Uterus (tissue), 4 donors: Measurements from ENCODE around the gene FBLN2. TPM values are rescaled to one million over a fixed set of nuclear protein-coding genes. Genes with fewer than 3 reads are reported as not detected.

ENCODE experiments used
- DNase-seq, 2 donors: peaks; one replicate each; pipeline ENCODE4 v3.0.0-alpha.2; 2019 to 2020
- H3K27ac ChIP-seq, 2 donors: fragments of 200-600 bp; sonication (generic); 1 replicate in 1 of 2; 2 replicates in 1 of 2; pipeline ENCODE4 v1.5.1; 2016 to 2018
- H3K27me3 ChIP-seq, 2 donors: fragments of 200-600 bp; sonication (generic); one replicate each; pipeline ENCODE4 v1.5.1; 2018 to 2019; ENCODE audit warnings: control low read depth in 1 of 2
- H3K36me3 ChIP-seq, 2 donors: fragments of 200-600 bp; sonication (generic); one replicate each; pipeline ENCODE4 v1.5.1; 2019; ENCODE audit warnings: control low read depth in 1 of 2
- H3K4me1 ChIP-seq, 2 donors: fragments of 200-600 bp; sonication (generic); one replicate each; pipeline ENCODE4 v1.5.1; 2018 to 2019; ENCODE audit warnings: control low read depth in 1 of 2
- H3K4me3 ChIP-seq, 2 donors: fragments of 200-600 bp; sonication (generic); 1 replicate in 1 of 2; 2 replicates in 1 of 2; pipeline ENCODE4 v1.5.1; 2018 to 2019; ENCODE audit warnings: mild to moderate bottlenecking in 1 of 2
- H3K9me3 ChIP-seq, 2 donors: fragments of 200-600 bp; sonication (generic); one replicate each; pipeline ENCODE4 v1.5.1; 2019; ENCODE audit warnings: control low read depth in 1 of 2
- POLR2A ChIP-seq, 2 donors: fragments of 450-650 bp; IDR thresholded peaks; one replicate each; pipeline ENCODE4 v1.6.1; 2016; ENCODE audit warnings: antibody characterized with exemption in 2 of 2, mild to moderate bottlenecking in 1 of 2, moderate library complexity in 1 of 2
- intact Hi-C: fragments of 100-400 bp; cut with DNase I; formaldehyde crosslinking; loops from one replicate; pipeline ENCODE4 v1.15.1; 2023; ENCODE audit warnings: low total_unique reads
- total RNA-seq, 4 donors: library from RNA; depleted of rRNA in 3 of 4; stranded (reverse); fragments of >200 nt in 3 of 4; gene quantifications; one replicate each; pipeline versions ENCODE4 v1.1.0 to v1.2.4, GENCODE V29; 2014 to 2023
- TF ChIP-seq, protein P1 (sequence below), 4 experiments: fragments of 200-600 bp in 2 of 4; fragments of 450-650 bp in 2 of 4; sonication (generic) in 2 of 4; IDR thresholded peaks; one replicate each; pipeline ENCODE4 v1.5.1; 2016 to 2019; ENCODE audit warnings: antibody characterized with exemption in 4 of 4, mild to moderate bottlenecking in 2 of 4, moderate library complexity in 1 of 4
- donor health status: DM: yes; HTN: yes; CAD: no.

Gene FBLN2
- total RNA-seq, 4 donors from 2014 or later = 39.2 to 217 (median 48.6) TPM

DNA sequence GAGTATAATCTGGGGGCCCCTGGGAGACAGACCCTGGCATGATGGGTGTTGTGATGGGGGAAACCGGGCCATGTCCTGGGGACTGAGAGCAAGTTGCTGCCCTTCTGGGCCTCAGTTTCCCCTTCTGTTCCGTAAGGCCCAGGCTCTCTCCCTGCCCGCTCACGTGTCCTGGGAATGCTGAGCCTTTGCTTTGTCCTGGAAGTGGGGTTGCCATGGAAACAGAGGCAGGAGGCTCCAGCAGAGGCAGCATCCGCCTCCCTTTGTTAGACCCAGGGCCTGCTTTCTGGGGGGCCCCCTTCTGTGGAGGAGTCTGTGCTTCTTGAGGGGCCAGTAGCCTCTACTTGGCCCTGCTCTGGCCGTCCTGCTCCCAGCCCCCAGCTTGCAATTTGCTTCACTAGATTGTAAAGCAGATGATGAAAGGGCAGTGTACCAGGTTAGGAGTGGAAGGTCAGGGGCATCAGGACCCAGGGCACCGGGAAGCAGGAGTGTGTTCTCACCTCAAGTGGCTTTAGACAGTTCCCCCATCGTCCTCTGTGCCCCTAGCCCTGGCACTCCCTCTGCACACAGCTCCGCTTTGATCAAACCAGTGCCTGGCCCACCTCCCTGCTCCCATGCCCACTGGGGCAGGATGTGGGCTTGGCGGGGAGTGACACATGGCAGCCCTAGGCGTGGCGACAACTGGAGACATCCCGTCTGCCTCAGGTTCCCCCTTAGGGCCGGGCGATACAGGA is 105.6 kb downstream of the FBLN2 start:
- no peak overlapping the region for H3K27ac ChIP-seq
- intact Hi-C loops = no loop called here

DNA sequence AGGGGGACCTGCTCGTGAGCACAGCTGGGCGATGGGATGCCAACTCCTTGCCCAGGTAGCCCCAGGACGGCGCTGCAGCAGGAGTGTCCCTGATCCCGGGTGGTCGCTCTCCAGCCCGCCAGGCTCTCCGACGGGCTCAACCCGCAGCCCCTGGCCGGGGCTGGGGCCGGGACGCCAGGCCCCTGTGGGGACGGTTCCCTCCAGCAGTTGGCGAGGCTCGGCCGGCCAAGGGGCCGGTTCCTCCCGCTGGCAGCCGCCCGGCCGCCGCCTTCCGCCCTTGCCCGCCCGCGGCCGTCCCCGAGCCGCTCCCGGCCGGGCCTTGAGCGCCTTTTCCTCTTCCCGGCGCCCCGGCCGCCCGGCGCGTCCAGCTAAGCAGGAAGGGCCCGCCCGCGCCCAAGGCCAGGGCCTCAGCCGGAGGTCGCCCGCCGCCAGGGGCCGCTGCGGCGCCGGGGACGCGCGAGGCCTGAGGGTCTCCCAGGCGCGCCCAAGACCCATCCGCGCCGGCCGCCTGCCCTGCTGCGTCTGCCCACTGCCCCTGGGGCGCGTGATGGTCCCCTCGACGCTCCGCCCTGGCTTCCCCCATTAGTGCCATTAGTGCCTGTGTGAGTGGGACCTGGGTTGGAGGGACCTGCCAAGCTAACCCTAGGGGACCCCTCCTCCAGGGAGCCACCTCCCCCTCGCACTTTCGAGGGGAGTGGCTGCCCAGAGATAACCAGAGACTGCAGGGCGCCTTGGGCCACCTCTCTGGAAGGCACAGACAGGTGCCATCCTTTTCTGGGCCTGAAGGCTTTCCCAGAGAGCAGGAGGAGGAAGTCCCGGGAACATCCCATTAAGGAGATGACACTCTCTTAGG is 106.4 kb downstream of the FBLN2 start:
- H3K27ac ChIP-seq = no peak overlapping the region
- H3K4me3 ChIP-seq = no peak overlapping the region
- intact Hi-C loops = no loop called here
- H3K27me3 ChIP-seq = no peaks in the 10 kb centered on the region
- no peaks in the 10 kb centered on the region for H3K9me3 ChIP-seq
- DNase-seq = no peak
- TF ChIP-seq POLR2A (IDR thresholded peaks at IDR 0.05) = no peak
- TF ChIP-seq, protein P1, sequence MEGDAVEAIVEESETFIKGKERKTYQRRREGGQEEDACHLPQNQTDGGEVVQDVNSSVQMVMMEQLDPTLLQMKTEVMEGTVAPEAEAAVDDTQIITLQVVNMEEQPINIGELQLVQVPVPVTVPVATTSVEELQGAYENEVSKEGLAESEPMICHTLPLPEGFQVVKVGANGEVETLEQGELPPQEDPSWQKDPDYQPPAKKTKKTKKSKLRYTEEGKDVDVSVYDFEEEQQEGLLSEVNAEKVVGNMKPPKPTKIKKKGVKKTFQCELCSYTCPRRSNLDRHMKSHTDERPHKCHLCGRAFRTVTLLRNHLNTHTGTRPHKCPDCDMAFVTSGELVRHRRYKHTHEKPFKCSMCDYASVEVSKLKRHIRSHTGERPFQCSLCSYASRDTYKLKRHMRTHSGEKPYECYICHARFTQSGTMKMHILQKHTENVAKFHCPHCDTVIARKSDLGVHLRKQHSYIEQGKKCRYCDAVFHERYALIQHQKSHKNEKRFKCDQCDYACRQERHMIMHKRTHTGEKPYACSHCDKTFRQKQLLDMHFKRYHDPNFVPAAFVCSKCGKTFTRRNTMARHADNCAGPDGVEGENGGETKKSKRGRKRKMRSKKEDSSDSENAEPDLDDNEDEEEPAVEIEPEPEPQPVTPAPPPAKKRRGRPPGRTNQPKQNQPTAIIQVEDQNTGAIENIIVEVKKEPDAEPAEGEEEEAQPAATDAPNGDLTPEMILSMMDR (IDR thresholded peaks at IDR 0.05) = peak in 3 of 4 experiments; percentile 28 to 58 (median 56)
- peaks cover 0 to 5% of the 10 kb centered on the region in 2 donors for H3K4me1 ChIP-seq
- no peaks in the 10 kb centered on the region for H3K36me3 ChIP-seq

More for the DNA sequence above, 105.6 kb downstream of the FBLN2 start:
- Histone ChIP-seq H3K27me3 (no peaks in the 10 kb centered on the region), H3K36me3 (no peaks in the 10 kb centered on the region), H3K9me3 (no peaks in the 10 kb centered on the region), H3K4me3 (no peak overlapping the region), H3K4me1 (peaks cover 0 to 5% of the 10 kb centered on the region in 2 donors)
- TF ChIP-seq, protein P1 (IDR thresholded peaks at IDR 0.05) = no peak
- TF ChIP-seq POLR2A (IDR thresholded peaks at IDR 0.05) = no peak
- no peak for DNase-seq

DNA sequence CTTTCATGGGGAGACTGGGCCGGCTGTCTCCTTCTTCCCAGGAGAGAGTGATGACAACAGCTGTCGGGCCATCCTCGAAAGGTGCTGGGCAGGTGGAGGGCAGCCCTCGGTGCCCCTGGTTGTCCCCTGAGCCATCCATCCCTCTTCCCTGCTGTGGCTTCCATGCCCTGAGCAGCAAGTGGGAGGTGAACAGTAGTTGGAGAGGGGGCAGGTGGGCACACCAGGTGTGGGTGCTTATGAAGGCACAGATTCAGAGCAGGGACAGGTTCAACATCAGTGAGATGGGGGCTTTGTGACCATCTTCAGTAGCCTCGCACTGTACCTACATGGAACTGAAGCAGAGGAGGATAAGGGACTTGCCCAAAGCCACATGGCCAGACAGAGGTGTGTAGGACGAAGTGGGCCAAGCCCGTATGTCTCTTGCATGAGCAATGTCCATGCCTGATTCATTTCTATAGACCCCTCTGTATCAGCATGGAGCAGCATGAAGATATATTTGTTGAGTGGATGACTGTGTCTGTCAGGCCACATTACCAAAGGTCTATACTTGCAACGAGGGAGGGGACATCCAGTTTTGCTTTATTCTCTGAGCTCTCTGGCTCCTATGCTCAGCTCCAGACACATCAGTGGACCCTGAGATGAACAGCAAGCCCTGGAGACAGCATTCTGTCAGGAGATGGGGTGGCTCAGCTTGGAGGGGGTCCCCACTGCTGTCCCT is 107.8 kb downstream of the FBLN2 start:
- no peak for TF ChIP-seq POLR2A (IDR thresholded peaks at IDR 0.05)
- TF ChIP-seq, protein P1 (IDR thresholded peaks at IDR 0.05) = no peak
- no peak for DNase-seq
- intact Hi-C loops = no loop called here
- Histone ChIP-seq H3K4me1 (peaks cover 0 to 5% of the 10 kb centered on the region in 2 donors), H3K4me3 (no peak overlapping the region), H3K36me3 (no peaks in the 10 kb centered on the region), H3K9me3 (no peaks in the 10 kb centered on the region), H3K27ac (no peak overlapping the region), H3K27me3 (no peaks in the 10 kb centered on the region)

DNA sequence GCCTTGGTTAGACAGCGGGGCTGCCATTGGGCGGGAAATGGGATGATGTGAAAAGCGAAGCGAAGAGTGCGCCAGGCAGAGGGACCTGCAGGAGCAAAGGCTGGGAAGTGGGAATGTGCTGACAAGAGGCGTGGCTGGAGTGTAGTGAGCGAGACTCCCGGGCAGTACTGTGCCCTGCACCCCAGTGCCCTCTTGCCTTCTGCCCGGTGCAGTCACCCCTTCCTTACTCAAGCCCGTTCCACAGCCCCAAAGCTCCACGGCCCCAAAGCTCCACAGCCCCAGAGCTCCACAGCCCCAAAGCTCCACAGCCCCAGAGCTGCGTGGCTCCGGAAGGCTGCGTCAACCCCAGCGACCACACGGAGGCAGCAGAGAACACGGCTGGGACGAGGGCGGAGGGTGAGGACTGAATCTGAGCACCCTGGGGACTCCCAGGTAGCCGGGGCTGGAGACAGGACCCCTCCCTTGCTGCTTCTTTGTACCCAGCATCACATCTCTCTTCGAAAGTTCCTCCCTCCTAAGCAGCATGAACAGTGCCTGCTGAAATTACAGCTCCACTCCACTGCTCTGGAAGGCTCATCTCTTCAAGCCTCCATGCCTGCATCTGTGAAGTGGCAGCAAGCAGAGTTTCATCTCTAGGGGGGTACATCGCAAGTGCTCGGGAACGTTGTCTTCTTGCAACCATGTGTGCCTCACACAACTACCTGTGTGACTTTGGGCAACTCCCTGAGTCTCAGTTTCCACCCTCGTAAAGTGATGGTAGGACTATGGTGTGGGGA is 108.9 kb downstream of the FBLN2 start:
- H3K27ac ChIP-seq = no peak overlapping the region
- H3K9me3 ChIP-seq = no peaks in the 10 kb centered on the region
- H3K36me3 ChIP-seq = no peaks in the 10 kb centered on the region
- no peak for TF ChIP-seq POLR2A (IDR thresholded peaks at IDR 0.05)
- TF ChIP-seq, protein P1 (IDR thresholded peaks at IDR 0.05) = peak; percentile 47 to 66 (median 56)
- no peak overlapping the region for H3K4me3 ChIP-seq
- H3K4me1 ChIP-seq = peaks cover 0 to 5% of the 10 kb centered on the region in 2 donors
- peak in 1 of 2 donors; percentile 35 for DNase-seq
- intact Hi-C loops = no loop called here
- H3K27me3 ChIP-seq = no peaks in the 10 kb centered on the region
